ENCODE results near the gene TUSC2. TPM values are rescaled to one million over a fixed set of nuclear protein-coding genes. Genes with fewer than 3 reads are reported as not detected.

The TUSC2 gene
- total RNA-seq, 1 experiment from 2014 or later: 33.5 TPM

- no peak for TF ChIP-seq CTCF (conservative IDR thresholded peaks at IDR 0.05)
- Histone ChIP-seq H4K20me1 (ENCODE audit: control insufficient read depth, insufficient read depth, insufficient read length) (no peaks in the 10 kb centered on the region), H2BK120ac (ENCODE audit: low read depth, low read length, poor library complexity, severe bottlenecking) (no peak overlapping the region), H3K23ac (ENCODE audit: insufficient read length, low read depth, low read length) (no peak overlapping the region), H3K4me2 (ENCODE audit: insufficient read depth, insufficient read length, low read length) (no peak overlapping the region), H3K23me2 (ENCODE audit: insufficient read length, low read depth, low read length, poor library complexity, severe bottlenecking) (peaks cover 3% of the 10 kb centered on the region), H4K8ac (replicated peaks; ENCODE audit: insufficient read length, low read depth, low read length) (no peak overlapping the region), H2BK20ac (ENCODE audit: low read depth, low read length, poor library complexity, severe bottlenecking) (no peak overlapping the region), H3K79me1 (ENCODE audit: insufficient read depth, low read depth, low read length, poor library complexity, severe bottlenecking) (no peaks in the 10 kb centered on the region), H2BK15ac (ENCODE audit: low read depth, low read length) (no peak overlapping the region), H3K79me2 (ENCODE audit: insufficient read depth, low read length) (peaks cover 5% of the 10 kb centered on the region; the same call in 1 of the 2 replicates), H3K4me1 (ENCODE audit: insufficient read depth, low read length) (no peaks in the 10 kb centered on the region; the same call in 1 of the 2 replicates), H3K27ac (ENCODE audit: insufficient read length, low read depth, low read length) (no peak overlapping the region), H4K91ac (ENCODE audit: insufficient read length, low read depth, low read length) (no peak overlapping the region), H3K14ac (ENCODE audit: insufficient read depth, low read length) (no peak overlapping the region), H3K56ac (ENCODE audit: insufficient read length, low read depth, low read length) (no peak overlapping the region), H2BK12ac (ENCODE audit: insufficient read length, low read depth, low read length) (no peak overlapping the region), H2AK5ac (ENCODE audit: insufficient read length, low read length) (no peak overlapping the region), H3K18ac (ENCODE audit: insufficient read length, low read depth, low read length) (no peak overlapping the region), H3T11ph (ENCODE audit: low read length) (no peak overlapping the region), H3K9ac (ENCODE audit: extremely low read depth, insufficient read length, low read length) (no peak overlapping the region), H3K27me3 (ENCODE audit: insufficient read depth, low read length) (no peaks in the 10 kb centered on the region), H4K5ac (ENCODE audit: insufficient read length, low read depth, low read length) (no peak overlapping the region), H2BK5ac (ENCODE audit: insufficient read length, low read length) (no peak overlapping the region), H3K4ac (ENCODE audit: low read depth, low read length) (no peak overlapping the region), H2AFZ (ENCODE audit: low read length) (no peak overlapping the region), H3K9me3 (ENCODE audit: control insufficient read depth, low read depth, low read length) (no peaks in the 10 kb centered on the region)
- Mint-ChIP-seq H3K9me3 (peaks cover 5 to 7% of the 10 kb centered on the region in 2 experiments), H3K27me3 (ENCODE audit: low read depth) (no peaks in the 10 kb centered on the region), H3K36me3 (ENCODE audit: insufficient read depth in 1 of 3, low read depth in 3 of 3) (peaks cover 48 to 57% (median 56%) of the 10 kb centered on the region in 3 experiments), H3K4me3 (no peak overlapping the region; a peak in 1 of 5 replicates), H3K27ac (peak overlapping the region in 2 of 3 experiments; percentile 3 to 79; a peak in 3 of 7 replicates), H3K4me1 (peaks cover 15 to 30% of the 10 kb centered on the region in 2 experiments)
- no CpG with 5 or more reads among the region's 9 CpGs for WGBS (ENCODE audit: extremely low coverage, insufficient read length, low lambda C conversion rate)
- DNase-seq: peak; percentile 75
Observed at GRCh38 chr3:50316657-50317242, 11.3 kb downstream of the TUSC2 start.

Data from H9 (cell line).